Measurements from ENCODE around the gene GNG7. TPM values are rescaled to one million over a fixed set of nuclear protein-coding genes. Genes with fewer than 3 reads are reported as not detected.
"Not testable (repeated sequence)": the region's sequence is repeated elsewhere in the genome, so short reads cannot be mapped to it uniquely, and the experiment has no call there.

The GNG7 gene
- total RNA-seq, 1 donor from 2014 or later, result 5.5 TPM

GRCh38 chr19:2548966-2549365 is 153.5 kb downstream of the GNG7 start:
- no peak for ATAC-seq
- DNase-seq, result peak; percentile 42
- Histone ChIP-seq H3K9me3 (no peaks in the 10 kb centered on the region), H3K4me1 (peaks cover 57% of the 10 kb centered on the region), H3K27me3 (no peaks in the 10 kb centered on the region), H3K36me3 (no peaks in the 10 kb centered on the region), H3K4me3 (no peak overlapping the region), H3K27ac (no peak overlapping the region)
- intact Hi-C loops (cut with DNase I), result no loop called here
- no peak for TF ChIP-seq CTCF (IDR thresholded peaks at IDR 0.05)

- intact Hi-C loops (cut with DNase I), result no loop called here
- TF ChIP-seq CTCF (IDR thresholded peaks at IDR 0.05), result no peak
Observed at GRCh38 chr19:2547721-2548120, 154.8 kb downstream of the GNG7 start.

GRCh38 chr19:2547033-2547680 is 155.3 kb downstream of the GNG7 start:
- peaks cover 71% of the 10 kb centered on the region for H3K4me1 ChIP-seq
- H3K36me3 ChIP-seq, result no peaks in the 10 kb centered on the region
- no peak for TF ChIP-seq CTCF (IDR thresholded peaks at IDR 0.05)
- H3K27ac ChIP-seq, result peak overlapping the region; percentile 85
- H3K4me3 ChIP-seq, result no peak overlapping the region
- no peaks in the 10 kb centered on the region for H3K9me3 ChIP-seq
- intact Hi-C loops (cut with DNase I), result no loop called here
- H3K27me3 ChIP-seq, result no peaks in the 10 kb centered on the region
- no peak for DNase-seq
- ATAC-seq, result no peak

More at GRCh38 chr19:2547721-2548120, 154.8 kb downstream of the GNG7 start:
- DNase-seq (no peak), ATAC-seq (no peak)
- no peaks in the 10 kb centered on the region for H3K36me3 ChIP-seq
- no peaks in the 10 kb centered on the region for H3K9me3 ChIP-seq
- H3K27ac ChIP-seq, result peak overlapping the region; percentile 85
- no peak overlapping the region for H3K4me3 ChIP-seq
- H3K4me1 ChIP-seq, result peaks cover 69% of the 10 kb centered on the region
- no peaks in the 10 kb centered on the region for H3K27me3 ChIP-seq

GRCh38 chr19:2546128-2547032 is 156.1 kb downstream of the GNG7 start:
- H3K4me1 ChIP-seq, result peaks cover 73% of the 10 kb centered on the region

GRCh38 chr19:2545416-2546127 is 156.9 kb downstream of the GNG7 start:
- Histone ChIP-seq H3K4me1 (peaks cover 81% of the 10 kb centered on the region), H3K27ac (peak overlapping the region; percentile 95), H3K4me3 (peak overlapping the region; percentile 14)
- H3K36me3 ChIP-seq; H3K9me3 ChIP-seq; H3K27me3 ChIP-seq; intact Hi-C loops (cut with DNase I); ATAC-seq; DNase-seq: not testable (repeated sequence)

More at GRCh38 chr19:2546128-2547032, 156.1 kb downstream of the GNG7 start:
- DNase-seq (peak; percentile 94), ATAC-seq (peak; percentile 62)
- H3K27ac ChIP-seq, result peak overlapping the region; percentile 85
- no peaks in the 10 kb centered on the region for H3K36me3 ChIP-seq
- TF ChIP-seq CTCF (IDR thresholded peaks at IDR 0.05), result no peak
- peak overlapping the region; percentile 14 for H3K4me3 ChIP-seq
- H3K9me3 ChIP-seq, result no peaks in the 10 kb centered on the region
- intact Hi-C loops (cut with DNase I), result no loop called here
- H3K27me3 ChIP-seq, result no peaks in the 10 kb centered on the region

Measured in upper lobe of right lung (tissue), 1 donor.